WTC11 (cell line): ENCODE results near the gene LHPP. TPM values are rescaled to one million over a fixed set of nuclear protein-coding genes. Genes with fewer than 3 reads are reported as not detected.

Experiments
- ATAC-seq: fragments of 200-7000 bp; cut with Tn5 transposase; 2 replicates; pipeline ENCODE4 v1.10.0; 2021; ENCODE audit warnings: mild to moderate bottlenecking, moderate library complexity
- CTCF ChIA-PET: fragments of 300-600 bp; sonication (Branson Sonifier 250); formaldehyde crosslinking; loops from one replicate; lab custom pipeline; 2021; ENCODE audit warnings: antibody characterized with exemption; lab: Charles Lee
- POLR2A ChIA-PET: fragments of 350-600 bp; sonication (Branson Sonifier 250); formaldehyde crosslinking; loops from one replicate; lab custom pipeline; 2021; ENCODE audit warnings: antibody characterized with exemption; lab: Charles Lee
- DNase-seq: peaks from one replicate; pipeline ENCODE4 v3.0.0; 2021; ENCODE audit warnings: low spot score
- H3K27ac Mint-ChIP-seq: 2 replicates; pipeline ENCODE4 v1.8.0; 2021; ENCODE audit warnings: mixed read lengths
- H3K27me3 Mint-ChIP-seq: 2 replicates; pipeline ENCODE4 v1.8.0; 2021; ENCODE audit warnings: low read depth, mild to moderate bottlenecking, moderate library complexity, mixed read lengths
- H3K36me3 Mint-ChIP-seq: 2 replicates; pipeline ENCODE4 v1.8.0; 2021; ENCODE audit warnings: mixed read lengths
- H3K4me1 Mint-ChIP-seq: 2 replicates; pipeline ENCODE4 v1.8.0; 2022; ENCODE audit warnings: mixed read lengths
- H3K4me3 Mint-ChIP-seq: 2 replicates; pipeline ENCODE4 v1.8.0; 2021; ENCODE audit warnings: mild to moderate bottlenecking, moderate library complexity, mixed read lengths
- H3K9me3 Mint-ChIP-seq: 2 replicates; pipeline ENCODE4 v1.8.0; 2021; ENCODE audit warnings: mixed read lengths
- AFF4 ChIP-seq: sonication (generic); formaldehyde crosslinking; IDR thresholded peaks from 2 replicates; pipeline ENCODE4 v1.8.1; 2023; ENCODE audit warnings: mild to moderate bottlenecking, missing genetic modification reagents, borderline replicate concordance
- CREB1 ChIP-seq: sonication (generic); formaldehyde crosslinking; IDR thresholded peaks from 2 replicates; pipeline ENCODE4 v1.8.0; 2023; ENCODE audit warnings: mild to moderate bottlenecking, missing genetic modification reagents
- CREM ChIP-seq: sonication (generic); formaldehyde crosslinking; IDR thresholded peaks from 2 replicates; pipeline ENCODE4 v1.8.1; 2022; ENCODE audit warnings: mild to moderate bottlenecking, missing genetic modification reagents, moderate library complexity
- E2F4 ChIP-seq: sonication (generic); formaldehyde crosslinking; IDR thresholded peaks from 2 replicates; pipeline ENCODE4 v1.8.1; 2022; ENCODE audit warnings: low read depth, mild to moderate bottlenecking, moderate library complexity, missing genetic modification reagents, borderline replicate concordance
- E2F5 ChIP-seq: sonication (generic); formaldehyde crosslinking; IDR thresholded peaks from 2 replicates; pipeline ENCODE4 v1.8.1; 2022; ENCODE audit warnings: mild to moderate bottlenecking, moderate library complexity, missing genetic modification reagents
- ELF4 ChIP-seq: sonication (generic); formaldehyde crosslinking; IDR thresholded peaks from 2 replicates; pipeline ENCODE4 v1.8.1; 2022; ENCODE audit warnings: low read depth, mild to moderate bottlenecking, moderate library complexity, missing genetic modification reagents
- FOXK1 ChIP-seq: sonication (generic); formaldehyde crosslinking; IDR thresholded peaks from 2 replicates; pipeline ENCODE4 v1.8.0; 2022; ENCODE audit warnings: mild to moderate bottlenecking, moderate library complexity, missing genetic modification reagents
- JAZF1 ChIP-seq: fragments of 250-450 bp; sonication (Bioruptor Pico); IDR thresholded peaks from 2 replicates; pipeline ENCODE4 v1.9.0; 2021; ENCODE audit warnings: moderate library complexity, mild to moderate bottlenecking, inconsistent platforms
- MLX ChIP-seq: sonication (generic); formaldehyde crosslinking; IDR thresholded peaks from 2 replicates; pipeline ENCODE4 v1.8.1; 2023; ENCODE audit warnings: mild to moderate bottlenecking, missing genetic modification reagents, moderate library complexity
- MYBL2 ChIP-seq: sonication (generic); formaldehyde crosslinking; IDR thresholded peaks from 2 replicates; pipeline ENCODE4 v1.8.1; 2023; ENCODE audit warnings: mild to moderate bottlenecking, moderate library complexity, missing genetic modification reagents
- NFATC4 ChIP-seq: fragments of 250-450 bp; sonication (Bioruptor Pico); IDR thresholded peaks from 2 replicates; pipeline ENCODE4 v1.9.0; 2021; ENCODE audit warnings: mild to moderate bottlenecking
- NFE2L1 ChIP-seq: sonication (generic); formaldehyde crosslinking; IDR thresholded peaks from 2 replicates; pipeline ENCODE4 v1.8.1; 2023; ENCODE audit warnings: missing genetic modification reagents
- RORB ChIP-seq: fragments of 250-450 bp; sonication (Bioruptor Pico); IDR thresholded peaks from 2 replicates; pipeline ENCODE4 v1.9.0; 2021; ENCODE audit warnings: mild to moderate bottlenecking
- SMAD3 ChIP-seq: sonication (generic); formaldehyde crosslinking; IDR thresholded peaks from 2 replicates; pipeline ENCODE4 v1.8.0; 2022; ENCODE audit warnings: missing genetic modification reagents, mild to moderate bottlenecking, borderline replicate concordance
- TEAD1 ChIP-seq: sonication (generic); formaldehyde crosslinking; IDR thresholded peaks from 2 replicates; pipeline ENCODE4 v1.8.0; 2022; ENCODE audit warnings: mild to moderate bottlenecking, missing genetic modification reagents
- ZNF232 ChIP-seq: sonication (generic); formaldehyde crosslinking; IDR thresholded peaks from 2 replicates; pipeline ENCODE4 v1.8.0; 2022; ENCODE audit warnings: mild to moderate bottlenecking, missing genetic modification reagents
- total RNA-seq: library from RNA; stranded (reverse); gene quantifications from 3 replicates; pipeline ENCODE4 v1.2.3, GENCODE V29; 2021

Gene LHPP
- total RNA-seq, 1 experiment from 2014 or later, result 33.2 TPM

- Mint-ChIP-seq H3K4me3 (no peak overlapping the region), H3K9me3 (no peaks in the 10 kb centered on the region), H3K36me3 (no peaks in the 10 kb centered on the region), H3K4me1 (peaks cover 17% of the 10 kb centered on the region), H3K27ac (no peak overlapping the region; the same call in 1 of the 2 replicates), H3K27me3 (no peaks in the 10 kb centered on the region)
- DNase-seq (no peak), ATAC-seq (no peak)
- CTCF ChIA-PET, result interaction anchor here (1.0 kb wide), 1 partner anchor 11 kb away, joined by 3 read pairs; no protein-coding TSS in a partner anchor
- POLR2A ChIA-PET, result no interaction called here
- TF ChIP-seq MLX (CRISPR knock-in tag), result no peak
- TF ChIP-seq CREM (CRISPR knock-in tag), result no peak
- no peak for TF ChIP-seq NFE2L1 (CRISPR knock-in tag)
- no peak for TF ChIP-seq FOXK1 (CRISPR knock-in tag)
- TF ChIP-seq SMAD3, result no peak
- no peak for TF ChIP-seq ZNF232 (CRISPR knock-in tag)
- TF ChIP-seq AFF4, result no peak
- no peak for TF ChIP-seq NFATC4 (CRISPR knock-in tag)
- no peak for TF ChIP-seq JAZF1
Measured at GRCh38 chr10:124525751-124526600, 64.4 kb downstream of the LHPP start.

- TF ChIP-seq ELF4 (CRISPR knock-in tag) (no peak), E2F4 (CRISPR knock-in tag) (no peak), E2F5 (no peak), RORB (no peak), CREB1 (CRISPR knock-in tag) (no peak), TEAD1 (CRISPR knock-in tag) (no peak), NFATC4 (CRISPR knock-in tag) (no peak), MYBL2 (no peak)
- TF ChIP-seq, all 79 proteins: peak for 0
- POLR2A ChIA-PET, result no interaction called here
- no peaks in the 10 kb centered on the region for H3K9me3 Mint-ChIP-seq
- H3K4me3 Mint-ChIP-seq, result no peak overlapping the region
- H3K36me3 Mint-ChIP-seq, result no peaks in the 10 kb centered on the region
- ATAC-seq (no peak), DNase-seq (no peak)
- H3K27me3 Mint-ChIP-seq, result no peaks in the 10 kb centered on the region; the same call in 1 of the 2 replicates
- CTCF ChIA-PET, result interaction anchor here (1.0 kb wide), 1 partner anchor 10 kb away, joined by 3 read pairs; no protein-coding TSS in a partner anchor
- peaks cover 22% of the 10 kb centered on the region for H3K4me1 Mint-ChIP-seq
- H3K27ac Mint-ChIP-seq, result no peak overlapping the region
Measured at GRCh38 chr10:124526621-124527267, 65.1 kb downstream of the LHPP start.
